Vagina (tissue), 2 donors: ENCODE results near the gene AQP9.

ENCODE experiments used
- POLR2A ChIP-seq, 2 donors: fragments of 450-650 bp; IDR thresholded peaks; one replicate each; pipeline ENCODE4 v1.6.1; 2017; ENCODE audit warnings: antibody characterized with exemption in 2 of 2, mild to moderate bottlenecking in 2 of 2, moderate library complexity in 2 of 2
- POLR2AphosphoS5 ChIP-seq, 2 donors: sonication (generic); formaldehyde crosslinking; IDR thresholded peaks; one replicate each; pipeline ENCODE4 v1.9.0; 2017; ENCODE audit warnings: antibody characterized with exemption in 2 of 2, mild to moderate bottlenecking in 2 of 2, low read depth in 1 of 2; ENCODE audit not compliant: insufficient read depth in 1 of 2
- TF ChIP-seq, protein P1 (sequence below), 3 experiments: fragments of 450-650 bp in 2 of 3; fragments of 200-600 bp in 1 of 3; sonication (generic) in 1 of 3; IDR thresholded peaks; one replicate each; pipeline ENCODE4 v1.5.1; 2017 to 2019; ENCODE audit warnings: antibody characterized with exemption in 3 of 3, mild to moderate bottlenecking in 2 of 3, moderate library complexity in 2 of 3

DNA sequence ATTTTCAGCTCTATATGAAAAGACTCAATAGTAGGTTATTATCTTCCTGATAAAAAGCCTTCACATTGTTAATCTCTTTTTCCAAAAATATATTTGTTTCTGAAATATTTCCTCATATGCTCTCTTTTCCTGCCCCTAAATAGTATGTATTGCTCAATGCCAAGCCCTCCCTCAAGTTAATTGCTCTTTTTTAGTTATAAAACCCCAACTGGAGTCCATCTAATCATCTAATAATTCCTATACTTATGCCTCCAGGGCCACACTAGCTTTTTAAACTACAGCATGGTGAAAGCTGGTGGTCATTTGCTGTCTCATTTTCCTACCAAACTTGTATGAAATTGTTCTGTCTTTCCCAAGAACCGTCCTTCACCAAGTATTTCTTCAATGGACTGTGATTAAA is 26.7 kb downstream of the AQP9 start:
- TF ChIP-seq, protein P1, sequence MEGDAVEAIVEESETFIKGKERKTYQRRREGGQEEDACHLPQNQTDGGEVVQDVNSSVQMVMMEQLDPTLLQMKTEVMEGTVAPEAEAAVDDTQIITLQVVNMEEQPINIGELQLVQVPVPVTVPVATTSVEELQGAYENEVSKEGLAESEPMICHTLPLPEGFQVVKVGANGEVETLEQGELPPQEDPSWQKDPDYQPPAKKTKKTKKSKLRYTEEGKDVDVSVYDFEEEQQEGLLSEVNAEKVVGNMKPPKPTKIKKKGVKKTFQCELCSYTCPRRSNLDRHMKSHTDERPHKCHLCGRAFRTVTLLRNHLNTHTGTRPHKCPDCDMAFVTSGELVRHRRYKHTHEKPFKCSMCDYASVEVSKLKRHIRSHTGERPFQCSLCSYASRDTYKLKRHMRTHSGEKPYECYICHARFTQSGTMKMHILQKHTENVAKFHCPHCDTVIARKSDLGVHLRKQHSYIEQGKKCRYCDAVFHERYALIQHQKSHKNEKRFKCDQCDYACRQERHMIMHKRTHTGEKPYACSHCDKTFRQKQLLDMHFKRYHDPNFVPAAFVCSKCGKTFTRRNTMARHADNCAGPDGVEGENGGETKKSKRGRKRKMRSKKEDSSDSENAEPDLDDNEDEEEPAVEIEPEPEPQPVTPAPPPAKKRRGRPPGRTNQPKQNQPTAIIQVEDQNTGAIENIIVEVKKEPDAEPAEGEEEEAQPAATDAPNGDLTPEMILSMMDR (IDR thresholded peaks at IDR 0.05), result no peak
- no peak for TF ChIP-seq POLR2AphosphoS5 (IDR thresholded peaks at IDR 0.05; ENCODE audit: insufficient read depth in 1 of 2, low read depth in 1 of 2)
- TF ChIP-seq POLR2A (IDR thresholded peaks at IDR 0.05), result no peak
